ENCODE measurements around the gene PTPN13.

PTPN13 gene

GRCh38 chr4:86593688-86594558, at the start of gene PTPN13 (continued):
- TF ChIP-seq, protein P1, sequence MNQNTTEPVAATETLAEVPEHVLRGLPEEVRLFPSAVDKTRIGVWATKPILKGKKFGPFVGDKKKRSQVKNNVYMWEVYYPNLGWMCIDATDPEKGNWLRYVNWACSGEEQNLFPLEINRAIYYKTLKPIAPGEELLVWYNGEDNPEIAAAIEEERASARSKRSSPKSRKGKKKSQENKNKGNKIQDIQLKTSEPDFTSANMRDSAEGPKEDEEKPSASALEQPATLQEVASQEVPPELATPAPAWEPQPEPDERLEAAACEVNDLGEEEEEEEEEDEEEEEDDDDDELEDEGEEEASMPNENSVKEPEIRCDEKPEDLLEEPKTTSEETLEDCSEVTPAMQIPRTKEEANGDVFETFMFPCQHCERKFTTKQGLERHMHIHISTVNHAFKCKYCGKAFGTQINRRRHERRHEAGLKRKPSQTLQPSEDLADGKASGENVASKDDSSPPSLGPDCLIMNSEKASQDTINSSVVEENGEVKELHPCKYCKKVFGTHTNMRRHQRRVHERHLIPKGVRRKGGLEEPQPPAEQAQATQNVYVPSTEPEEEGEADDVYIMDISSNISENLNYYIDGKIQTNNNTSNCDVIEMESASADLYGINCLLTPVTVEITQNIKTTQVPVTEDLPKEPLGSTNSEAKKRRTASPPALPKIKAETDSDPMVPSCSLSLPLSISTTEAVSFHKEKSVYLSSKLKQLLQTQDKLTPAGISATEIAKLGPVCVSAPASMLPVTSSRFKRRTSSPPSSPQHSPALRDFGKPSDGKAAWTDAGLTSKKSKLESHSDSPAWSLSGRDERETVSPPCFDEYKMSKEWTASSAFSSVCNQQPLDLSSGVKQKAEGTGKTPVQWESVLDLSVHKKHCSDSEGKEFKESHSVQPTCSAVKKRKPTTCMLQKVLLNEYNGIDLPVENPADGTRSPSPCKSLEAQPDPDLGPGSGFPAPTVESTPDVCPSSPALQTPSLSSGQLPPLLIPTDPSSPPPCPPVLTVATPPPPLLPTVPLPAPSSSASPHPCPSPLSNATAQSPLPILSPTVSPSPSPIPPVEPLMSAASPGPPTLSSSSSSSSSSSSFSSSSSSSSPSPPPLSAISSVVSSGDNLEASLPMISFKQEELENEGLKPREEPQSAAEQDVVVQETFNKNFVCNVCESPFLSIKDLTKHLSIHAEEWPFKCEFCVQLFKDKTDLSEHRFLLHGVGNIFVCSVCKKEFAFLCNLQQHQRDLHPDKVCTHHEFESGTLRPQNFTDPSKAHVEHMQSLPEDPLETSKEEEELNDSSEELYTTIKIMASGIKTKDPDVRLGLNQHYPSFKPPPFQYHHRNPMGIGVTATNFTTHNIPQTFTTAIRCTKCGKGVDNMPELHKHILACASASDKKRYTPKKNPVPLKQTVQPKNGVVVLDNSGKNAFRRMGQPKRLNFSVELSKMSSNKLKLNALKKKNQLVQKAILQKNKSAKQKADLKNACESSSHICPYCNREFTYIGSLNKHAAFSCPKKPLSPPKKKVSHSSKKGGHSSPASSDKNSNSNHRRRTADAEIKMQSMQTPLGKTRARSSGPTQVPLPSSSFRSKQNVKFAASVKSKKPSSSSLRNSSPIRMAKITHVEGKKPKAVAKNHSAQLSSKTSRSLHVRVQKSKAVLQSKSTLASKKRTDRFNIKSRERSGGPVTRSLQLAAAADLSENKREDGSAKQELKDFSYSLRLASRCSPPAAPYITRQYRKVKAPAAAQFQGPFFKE (tag by site-specific recombination; IDR thresholded peaks at IDR 0.05; ENCODE audit: borderline replicate concordance): no peak
- TF ChIP-seq ZNF549 (tag by site-specific recombination; IDR thresholded peaks at IDR 0.05): no peak
- no peak for TF ChIP-seq ZNF596 (tag by site-specific recombination; IDR thresholded peaks at IDR 0.05)
- TF ChIP-seq GLI4 (tag by site-specific recombination; IDR thresholded peaks at IDR 0.05): peak; percentile 75; the same call in 1 of the 2 replicates
- TF ChIP-seq ZEB2 (tag by site-specific recombination; IDR thresholded peaks at IDR 0.05): peak; percentile 28; the same call in 1 of the 2 replicates
- no peak for TF ChIP-seq AEBP2 (tag by site-specific recombination; IDR thresholded peaks at IDR 0.05; ENCODE audit: borderline replicate concordance)
- no peak for TF ChIP-seq ZNF433 (tag by site-specific recombination; IDR thresholded peaks at IDR 0.05; ENCODE audit: low read depth)
- TF ChIP-seq ZNF501 (tag by site-specific recombination; IDR thresholded peaks at IDR 0.05): 0 out of 2 replicates have a peak, but pooled peaks have one; percentile 47
- TF ChIP-seq, protein P2, sequence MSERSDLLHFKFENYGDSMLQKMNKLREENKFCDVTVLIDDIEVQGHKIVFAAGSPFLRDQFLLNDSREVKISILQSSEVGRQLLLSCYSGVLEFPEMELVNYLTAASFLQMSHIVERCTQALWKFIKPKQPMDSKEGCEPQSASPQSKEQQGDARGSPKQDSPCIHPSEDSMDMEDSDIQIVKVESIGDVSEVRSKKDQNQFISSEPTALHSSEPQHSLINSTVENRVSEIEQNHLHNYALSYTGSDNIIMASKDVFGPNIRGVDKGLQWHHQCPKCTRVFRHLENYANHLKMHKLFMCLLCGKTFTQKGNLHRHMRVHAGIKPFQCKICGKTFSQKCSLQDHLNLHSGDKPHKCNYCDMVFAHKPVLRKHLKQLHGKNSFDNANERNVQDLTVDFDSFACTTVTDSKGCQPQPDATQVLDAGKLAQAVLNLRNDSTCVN (tag by site-specific recombination; optimal IDR thresholded peaks at IDR 0.05): peak; percentile 71
- TF ChIP-seq SALL2 (tag by site-specific recombination; IDR thresholded peaks at IDR 0.05; ENCODE audit: borderline replicate concordance): no peak
- no peak for TF ChIP-seq ZNF175 (tag by site-specific recombination; IDR thresholded peaks at IDR 0.05)
- TF ChIP-seq, protein P3, sequence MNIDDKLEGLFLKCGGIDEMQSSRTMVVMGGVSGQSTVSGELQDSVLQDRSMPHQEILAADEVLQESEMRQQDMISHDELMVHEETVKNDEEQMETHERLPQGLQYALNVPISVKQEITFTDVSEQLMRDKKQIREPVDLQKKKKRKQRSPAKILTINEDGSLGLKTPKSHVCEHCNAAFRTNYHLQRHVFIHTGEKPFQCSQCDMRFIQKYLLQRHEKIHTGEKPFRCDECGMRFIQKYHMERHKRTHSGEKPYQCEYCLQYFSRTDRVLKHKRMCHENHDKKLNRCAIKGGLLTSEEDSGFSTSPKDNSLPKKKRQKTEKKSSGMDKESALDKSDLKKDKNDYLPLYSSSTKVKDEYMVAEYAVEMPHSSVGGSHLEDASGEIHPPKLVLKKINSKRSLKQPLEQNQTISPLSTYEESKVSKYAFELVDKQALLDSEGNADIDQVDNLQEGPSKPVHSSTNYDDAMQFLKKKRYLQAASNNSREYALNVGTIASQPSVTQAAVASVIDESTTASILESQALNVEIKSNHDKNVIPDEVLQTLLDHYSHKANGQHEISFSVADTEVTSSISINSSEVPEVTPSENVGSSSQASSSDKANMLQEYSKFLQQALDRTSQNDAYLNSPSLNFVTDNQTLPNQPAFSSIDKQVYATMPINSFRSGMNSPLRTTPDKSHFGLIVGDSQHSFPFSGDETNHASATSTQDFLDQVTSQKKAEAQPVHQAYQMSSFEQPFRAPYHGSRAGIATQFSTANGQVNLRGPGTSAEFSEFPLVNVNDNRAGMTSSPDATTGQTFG (tag by site-specific recombination; IDR thresholded peaks at IDR 0.05; ENCODE audit: borderline replicate concordance): no peak
- TF ChIP-seq ZNF248 (tag by site-specific recombination; IDR thresholded peaks at IDR 0.05): no peak
- TF ChIP-seq ZNF132 (tag by site-specific recombination; IDR thresholded peaks at IDR 0.05; ENCODE audit: borderline replicate concordance): no peak
- no peak for TF ChIP-seq TCF7L2 (IDR thresholded peaks at IDR 0.05; ENCODE audit: borderline replicate concordance, low read depth, low read length)
- no peak for TF ChIP-seq ZNF121 (tag by site-specific recombination; IDR thresholded peaks at IDR 0.05)
- no peak for TF ChIP-seq ZBTB1 (tag by site-specific recombination; IDR thresholded peaks at IDR 0.05)
- no peak for TF ChIP-seq HOXD13 (CRISPR knock-in tag; IDR thresholded peaks at IDR 0.05; ENCODE audit: borderline replicate concordance)
- no peak for TF ChIP-seq HOXA7 (CRISPR knock-in tag; IDR thresholded peaks at IDR 0.05; ENCODE audit: borderline replicate concordance)
- TF ChIP-seq, protein P4, sequence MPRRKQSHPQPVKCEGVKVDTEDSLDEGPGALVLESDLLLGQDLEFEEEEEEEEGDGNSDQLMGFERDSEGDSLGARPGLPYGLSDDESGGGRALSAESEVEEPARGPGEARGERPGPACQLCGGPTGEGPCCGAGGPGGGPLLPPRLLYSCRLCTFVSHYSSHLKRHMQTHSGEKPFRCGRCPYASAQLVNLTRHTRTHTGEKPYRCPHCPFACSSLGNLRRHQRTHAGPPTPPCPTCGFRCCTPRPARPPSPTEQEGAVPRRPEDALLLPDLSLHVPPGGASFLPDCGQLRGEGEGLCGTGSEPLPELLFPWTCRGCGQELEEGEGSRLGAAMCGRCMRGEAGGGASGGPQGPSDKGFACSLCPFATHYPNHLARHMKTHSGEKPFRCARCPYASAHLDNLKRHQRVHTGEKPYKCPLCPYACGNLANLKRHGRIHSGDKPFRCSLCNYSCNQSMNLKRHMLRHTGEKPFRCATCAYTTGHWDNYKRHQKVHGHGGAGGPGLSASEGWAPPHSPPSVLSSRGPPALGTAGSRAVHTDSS (tag by site-specific recombination; IDR thresholded peaks at IDR 0.05): peak; percentile 63; the same call in 1 of the 2 replicates
- no peak; the same call in 1 of the 2 replicates for TF ChIP-seq ZNF184 (tag by site-specific recombination; IDR thresholded peaks at IDR 0.05)
- no peak for TF ChIP-seq ZNF302 (tag by site-specific recombination; IDR thresholded peaks at IDR 0.05; ENCODE audit: low read depth)
- peak; percentile 49; the same call in 1 of the 2 replicates for TF ChIP-seq ZIC2 (tag by site-specific recombination; IDR thresholded peaks at IDR 0.05)
- 0 out of 2 replicates have a peak, but pooled peaks have one; percentile 20 for TF ChIP-seq ZNF561 (tag by site-specific recombination; IDR thresholded peaks at IDR 0.05; ENCODE audit: borderline replicate concordance)
- TF ChIP-seq, protein P5, sequence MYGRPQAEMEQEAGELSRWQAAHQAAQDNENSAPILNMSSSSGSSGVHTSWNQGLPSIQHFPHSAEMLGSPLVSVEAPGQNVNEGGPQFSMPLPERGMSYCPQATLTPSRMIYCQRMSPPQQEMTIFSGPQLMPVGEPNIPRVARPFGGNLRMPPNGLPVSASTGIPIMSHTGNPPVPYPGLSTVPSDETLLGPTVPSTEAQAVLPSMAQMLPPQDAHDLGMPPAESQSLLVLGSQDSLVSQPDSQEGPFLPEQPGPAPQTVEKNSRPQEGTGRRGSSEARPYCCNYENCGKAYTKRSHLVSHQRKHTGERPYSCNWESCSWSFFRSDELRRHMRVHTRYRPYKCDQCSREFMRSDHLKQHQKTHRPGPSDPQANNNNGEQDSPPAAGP (tag by site-specific recombination; IDR thresholded peaks at IDR 0.05): peak; percentile 50; the same call in 1 of the 2 replicates
